Right lobe of liver (tissue), 4 donors: Measurements from ENCODE around the gene RINL.

Source experiments
- CTCF ChIP-seq, 4 donors: fragments of 200-600 bp in 3 of 4; fragments of 450-650 bp in 1 of 4; IDR thresholded peaks; one replicate each; pipeline versions ENCODE4 v1.5.1 to v1.8.0; 2016 to 2022; ENCODE audit warnings: antibody characterized with exemption in 4 of 4, mild to moderate bottlenecking in 2 of 4
- POLR2A ChIP-seq: fragments of 450-650 bp; IDR thresholded peaks from one replicate; pipeline ENCODE4 v1.6.1; 2017; ENCODE audit warnings: antibody characterized with exemption, mild to moderate bottlenecking
- donor health status: DM: no; HTN: no; CAD: no.
- donor health status: DM: no; HTN: no; CAD: no.
- donor health status: DM: no; HTN: yes; CAD: no.

- TF ChIP-seq CTCF (IDR thresholded peaks at IDR 0.05) (no peak), POLR2A (no peak)
These were observed 41.0 kb downstream of the RINL start for GRCh38 chr19:38836983-38837626.
